ENCODE measurements around the gene BCLAF3. TPM values are rescaled to one million over a fixed set of nuclear protein-coding genes. Genes with fewer than 3 reads are reported as not detected.

Gene BCLAF3
- total RNA-seq = 7.7 and 7.8 TPM in 2 replicates

DNA sequence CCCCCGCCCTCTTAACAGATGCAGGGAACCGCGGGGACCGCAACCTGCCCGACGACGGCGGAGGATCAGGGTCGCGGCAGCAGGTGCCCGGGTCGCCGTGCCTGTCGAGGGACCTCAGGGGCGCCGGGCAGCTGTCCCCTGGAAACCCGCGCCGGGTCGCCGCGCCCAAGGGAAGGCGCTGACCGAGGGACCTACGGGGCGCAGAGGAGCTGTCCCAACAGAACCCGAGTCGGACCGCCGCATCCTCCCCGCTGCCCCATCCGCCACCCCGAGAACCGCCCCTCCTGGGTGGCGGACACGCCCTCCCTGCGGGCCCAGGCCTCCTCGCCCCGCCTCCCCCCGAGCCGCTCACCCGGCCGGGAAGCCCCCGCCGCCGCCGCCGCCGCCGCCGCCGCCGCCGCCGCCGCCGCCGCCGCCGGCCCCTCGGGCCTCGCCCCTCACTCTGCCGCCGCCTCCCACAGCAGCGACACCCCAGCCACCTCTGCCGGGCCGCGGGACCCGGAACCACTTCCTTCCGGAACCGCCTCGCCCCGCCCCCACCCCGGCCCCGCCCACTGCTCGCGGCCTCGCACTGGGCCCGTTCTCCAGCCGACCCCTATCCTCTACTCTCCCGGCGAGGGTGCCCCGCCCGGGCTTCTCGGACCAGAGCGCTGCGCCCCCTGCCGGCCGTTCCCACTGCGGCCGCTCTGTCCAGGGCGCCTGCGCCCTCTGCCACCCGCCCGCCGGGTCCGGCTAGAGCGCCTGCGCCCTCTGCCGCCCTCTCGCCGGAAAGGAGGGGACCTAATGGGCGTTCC, at the start of gene BCLAF3:
TSS of gene BCLAF3 (minus strand) at position 506 of the 794 bp plus-strand sequence. CDS start 20,797 bp downstream, outside the sequence.
- intact Hi-C loops (cut with micrococcal nuclease) = loop anchor here (1.0 to 10.0 kb wide), 6 partner anchors 86 to 1008 kb away; partner anchors contain the start of genes EIF1AX, PHKA2 and RPS6KA3

DNA sequence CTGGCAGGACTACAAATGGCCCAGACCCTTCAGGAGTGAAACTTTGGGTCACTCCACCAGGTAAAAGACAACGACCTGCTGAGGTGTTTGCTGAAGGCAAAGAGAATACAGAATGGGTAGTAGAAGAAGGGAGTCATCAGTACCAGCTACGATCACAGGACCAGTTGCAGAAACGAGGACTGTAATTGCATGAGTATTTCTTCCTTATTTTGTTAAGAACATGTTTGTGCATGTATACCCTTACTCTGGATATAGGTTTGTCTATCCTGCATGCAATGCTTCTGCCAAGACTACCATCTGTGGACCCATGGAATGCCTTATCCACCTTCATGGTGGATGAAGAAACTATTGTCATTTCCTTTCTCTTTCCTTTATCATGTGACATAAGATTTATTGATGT, 48.1 kb upstream of the BCLAF3 start:
- intact Hi-C loops (cut with micrococcal nuclease) = no loop called here

DNA sequence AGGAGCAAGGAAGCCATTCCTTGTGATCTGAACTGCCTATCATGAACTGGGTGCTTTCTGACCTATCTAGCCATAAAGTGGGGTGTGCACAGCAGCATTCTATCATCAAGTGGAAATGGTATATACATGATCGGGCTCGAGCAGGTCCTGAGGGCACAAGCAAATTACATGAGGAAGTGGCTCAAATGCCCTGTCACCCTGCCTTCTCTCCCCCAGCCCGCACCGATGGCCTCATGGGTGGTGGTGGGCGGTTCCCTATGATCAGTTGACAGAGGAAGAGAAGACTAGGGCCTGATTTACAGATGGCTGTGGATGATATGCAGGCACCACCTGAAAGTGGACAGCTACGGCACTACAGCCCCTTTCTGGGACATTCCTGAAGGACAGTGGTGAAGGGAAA, 46.3 kb upstream of the BCLAF3 start:
- intact Hi-C loops (cut with micrococcal nuclease) = no loop called here

DNA sequence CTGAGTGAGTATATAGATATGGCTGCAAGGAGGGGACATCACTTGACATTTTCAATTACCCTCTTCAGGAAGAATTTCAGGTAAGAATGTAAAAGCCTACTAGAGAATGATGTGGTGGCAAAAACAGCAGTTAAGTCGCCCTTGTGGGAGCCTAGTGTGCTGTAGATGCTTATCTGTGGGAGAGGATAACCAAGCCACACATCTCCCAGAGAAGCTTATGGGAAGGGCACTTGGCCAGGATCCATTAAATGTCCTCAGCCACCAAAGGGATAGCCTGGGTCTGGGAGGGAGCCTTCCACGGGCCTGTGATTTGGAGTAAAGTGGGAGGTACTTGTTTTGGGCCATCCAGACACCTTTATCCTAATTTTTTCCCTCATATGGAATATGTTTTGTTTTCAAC, 41.3 kb upstream of the BCLAF3 start:
- intact Hi-C loops (cut with micrococcal nuclease) = no loop called here

DNA sequence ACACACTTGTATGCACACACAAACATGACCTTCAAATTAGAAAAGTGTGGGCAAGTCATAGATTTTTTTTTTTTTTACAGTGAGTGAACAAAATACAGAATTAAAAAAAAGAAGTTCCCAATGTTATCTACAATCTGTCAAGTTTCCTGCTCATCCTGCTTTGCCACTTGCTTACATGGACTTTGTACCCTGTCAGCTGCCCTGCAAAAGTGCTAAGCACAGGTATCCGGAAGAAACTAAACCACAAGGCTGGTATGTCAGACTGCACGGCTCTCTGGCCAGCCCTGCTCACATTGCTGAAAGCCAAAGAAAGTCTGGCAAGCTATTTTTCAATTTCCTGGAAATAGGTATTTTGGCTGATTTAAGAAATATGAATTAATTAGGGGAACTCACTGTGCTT, 38.9 kb upstream of the BCLAF3 start:
- intact Hi-C loops (cut with micrococcal nuclease) = no loop called here

DNA sequence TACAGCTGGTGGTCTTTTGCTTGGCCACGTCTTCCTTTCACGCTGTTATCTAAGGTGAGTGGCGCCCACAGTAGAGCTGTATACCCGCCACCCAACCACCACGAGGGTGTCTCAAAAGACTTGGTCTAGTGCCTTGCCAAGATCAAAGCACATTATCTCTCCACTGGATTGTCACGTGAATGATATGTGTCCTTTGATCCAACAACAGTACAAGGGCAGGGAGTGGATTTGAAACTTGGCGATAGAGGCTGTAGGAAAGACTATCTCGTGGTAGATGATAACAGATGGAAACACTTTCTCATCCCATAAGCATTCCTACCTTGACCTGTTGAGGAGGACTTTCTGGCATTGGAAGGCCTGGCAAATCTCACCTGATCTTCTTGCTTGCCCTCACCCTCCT, 37.7 kb upstream of the BCLAF3 start:
- intact Hi-C loops (cut with micrococcal nuclease) = no loop called here

DNA sequence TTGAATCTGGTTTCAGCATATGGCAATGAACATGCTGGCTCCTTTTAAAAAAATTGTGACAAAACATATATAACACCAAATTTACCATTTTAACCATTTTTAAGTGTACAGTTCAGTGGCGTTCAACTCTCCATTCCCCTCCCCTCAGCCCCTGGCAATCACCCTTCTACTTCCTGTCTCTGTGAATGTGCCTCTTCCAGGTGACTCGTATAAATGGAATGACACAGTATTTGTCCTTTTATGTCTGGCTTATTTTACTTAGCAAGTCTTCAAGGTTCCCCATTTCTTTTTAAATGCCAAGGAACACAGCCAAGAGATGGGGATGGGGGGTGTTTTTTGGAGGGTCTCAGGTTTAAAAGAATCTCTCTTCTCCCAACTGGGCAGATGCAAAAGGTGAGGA, 35.4 kb upstream of the BCLAF3 start:
- intact Hi-C loops (cut with micrococcal nuclease) = no loop called here

DNA sequence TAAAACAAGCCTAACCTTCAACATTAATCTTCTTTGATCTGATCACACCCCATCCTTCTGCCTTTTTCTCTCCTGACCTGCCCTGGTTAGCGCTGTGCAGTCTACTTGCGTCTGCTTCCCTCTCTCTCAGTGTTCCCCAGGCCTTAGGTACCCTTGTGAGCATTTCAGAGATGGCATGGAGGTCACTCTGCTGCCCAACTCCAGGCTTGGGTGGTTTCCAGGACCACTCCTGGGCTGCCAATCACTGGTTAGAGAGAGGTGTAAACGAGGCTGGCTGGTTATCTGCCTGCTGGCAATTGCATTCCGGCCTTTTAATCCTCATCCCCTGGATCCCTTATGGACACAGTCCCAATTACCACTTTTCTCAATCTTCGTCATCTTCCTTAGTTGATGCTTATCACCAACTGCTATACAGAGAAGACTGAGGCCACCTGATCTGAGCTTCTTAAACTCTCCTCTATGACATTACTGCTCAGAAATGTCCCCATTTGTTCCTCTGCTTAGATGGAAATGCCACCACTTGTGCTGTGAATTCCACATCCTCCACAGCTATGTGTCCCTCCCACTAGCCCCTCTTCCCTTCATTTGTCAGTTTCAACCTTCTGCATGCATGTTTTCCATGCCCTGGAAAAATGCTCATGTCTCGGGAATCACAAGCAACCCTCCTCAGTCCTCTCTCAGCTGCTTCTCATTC, 29.0 kb upstream of the BCLAF3 start:
- intact Hi-C loops (cut with micrococcal nuclease) = no loop called here

DNA sequence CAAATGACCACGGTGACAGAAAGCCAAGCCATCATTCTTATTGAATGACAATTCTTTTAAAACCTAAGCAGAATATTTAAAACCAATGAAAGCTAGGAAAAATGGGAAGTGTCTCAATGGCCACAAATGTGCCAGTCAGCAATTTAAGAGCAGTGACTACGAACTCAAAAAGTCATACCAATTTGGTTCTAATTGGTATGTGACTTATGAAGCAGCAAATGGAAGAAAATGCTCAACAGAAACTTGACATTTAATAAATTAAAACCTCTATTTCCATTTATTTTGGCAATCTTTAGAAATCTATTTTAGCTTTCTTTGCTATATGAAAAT, 25.7 kb upstream of the BCLAF3 start:
- intact Hi-C loops (cut with micrococcal nuclease) = no loop called here

DNA sequence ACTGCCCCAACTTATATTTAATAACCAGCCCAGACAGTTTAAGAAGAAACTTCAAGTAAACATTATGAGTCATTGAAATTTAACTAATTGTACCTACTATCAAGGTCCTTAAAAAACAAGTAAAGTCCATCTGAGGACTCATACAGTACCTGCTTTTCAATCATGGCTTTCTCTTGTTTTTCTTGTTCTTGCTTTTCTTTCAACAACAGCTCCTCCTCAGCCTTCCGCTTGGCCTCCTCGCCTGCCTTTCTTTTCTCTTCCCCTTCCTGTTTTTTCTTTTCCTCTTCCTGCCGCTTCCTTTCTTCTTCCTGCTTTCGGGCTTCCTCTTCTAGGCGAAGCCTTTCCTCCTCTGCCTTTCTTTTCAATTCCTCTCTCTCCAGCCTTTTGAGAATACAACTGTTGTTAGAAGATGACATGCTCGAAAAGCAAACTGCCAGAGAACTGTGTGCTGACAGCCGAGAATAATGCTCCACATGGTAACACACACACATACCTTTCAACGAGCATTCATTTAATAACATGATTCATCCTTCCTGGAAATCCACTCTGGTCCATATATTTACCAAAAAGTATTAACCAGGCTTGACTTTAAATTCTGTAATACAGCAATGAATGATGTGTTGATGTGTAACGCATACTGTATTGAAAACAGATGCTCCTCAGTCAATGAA, 25.2 kb upstream of the BCLAF3 start:
- intact Hi-C loops (cut with micrococcal nuclease) = no loop called here

DNA sequence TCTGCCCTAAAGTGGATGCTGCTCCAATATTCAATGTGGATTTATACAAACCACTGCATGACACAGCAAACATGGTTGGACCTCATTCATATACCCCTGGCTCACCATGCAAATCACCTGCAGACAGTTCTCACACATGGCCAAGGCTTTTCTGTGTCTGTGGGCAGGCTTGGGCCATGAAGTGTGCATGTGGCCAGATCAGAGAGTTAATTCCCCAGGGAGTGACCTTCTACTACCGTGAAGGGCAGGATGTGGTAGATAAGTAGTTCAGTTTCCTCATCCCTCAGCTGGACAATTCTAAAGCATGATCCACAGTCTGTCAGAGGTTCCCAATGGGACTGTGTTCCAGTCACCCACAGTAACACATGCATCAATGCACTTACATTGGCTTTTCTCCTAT, 24.6 kb upstream of the BCLAF3 start:
- intact Hi-C loops (cut with micrococcal nuclease) = no loop called here

DNA sequence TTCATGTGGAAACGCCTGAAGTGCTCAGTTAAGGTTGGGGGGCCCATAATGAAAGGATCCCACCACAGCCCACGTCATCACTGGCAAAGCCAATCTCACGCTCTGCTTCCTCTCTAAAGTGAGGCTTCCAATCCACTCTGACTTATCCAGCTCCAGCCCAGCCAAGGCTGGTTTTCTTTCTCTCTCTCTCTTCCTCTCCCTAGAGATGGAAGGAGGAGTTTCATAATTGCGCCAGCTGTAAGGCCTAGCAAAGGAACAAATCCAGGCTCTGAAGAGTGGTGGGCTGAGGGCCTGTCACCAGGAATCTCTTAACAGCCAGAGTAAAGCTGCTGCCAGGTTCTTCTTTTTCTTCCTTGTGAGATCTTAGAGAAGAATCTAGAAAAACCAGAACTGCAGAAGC, 20.7 kb upstream of the BCLAF3 start:
- intact Hi-C loops (cut with micrococcal nuclease) = no loop called here

DNA sequence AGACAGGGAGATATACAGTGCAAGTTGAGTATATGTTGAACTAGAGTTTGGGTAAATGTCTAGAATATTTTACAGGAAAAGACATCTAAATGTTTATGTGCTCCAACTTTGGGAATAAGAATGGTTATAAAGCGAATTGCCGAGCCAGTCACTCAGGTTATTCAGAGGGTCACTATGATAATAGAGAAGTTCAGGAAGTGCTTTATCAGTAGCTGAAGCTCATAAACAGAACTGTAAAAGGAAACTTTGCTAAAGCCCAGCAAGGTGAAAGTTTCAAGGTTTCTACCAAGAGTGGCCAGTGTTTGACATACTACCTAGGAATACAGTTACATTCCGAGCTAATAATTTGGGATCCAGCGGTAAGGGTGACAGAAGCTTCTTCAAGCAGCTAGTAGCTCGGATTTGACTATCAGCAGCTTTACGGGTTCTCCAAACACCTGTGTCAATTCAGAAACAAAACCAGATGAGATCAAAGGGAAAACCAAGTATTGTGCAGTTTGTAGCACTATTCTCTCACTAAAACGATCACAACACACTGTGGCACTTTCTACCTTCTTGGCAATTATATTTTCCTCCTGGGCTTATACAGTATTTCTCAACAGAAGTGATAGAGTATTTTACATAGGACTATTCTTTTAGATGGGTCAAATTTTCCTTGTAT, 17.2 kb upstream of the BCLAF3 start:
- intact Hi-C loops (cut with micrococcal nuclease) = no loop called here

DNA sequence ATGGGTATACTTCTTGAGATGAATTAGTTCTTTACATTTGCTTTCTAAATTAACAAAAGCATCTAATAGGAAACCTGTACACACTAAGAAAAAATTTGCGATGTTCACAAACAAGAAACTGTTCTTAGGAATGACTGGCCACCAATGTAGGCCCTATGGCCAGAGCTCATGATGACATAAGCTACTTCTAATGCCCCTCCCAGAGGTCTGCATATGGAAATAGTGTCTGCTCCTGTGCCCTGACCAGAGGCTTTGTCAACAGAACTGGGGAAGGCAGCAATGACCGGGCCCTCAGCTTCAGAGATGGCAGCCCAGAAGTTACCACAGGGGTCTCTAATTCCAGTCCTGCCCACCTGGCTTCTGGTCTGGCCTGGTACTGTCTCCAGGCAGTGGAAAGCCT, 15.0 kb upstream of the BCLAF3 start:
- intact Hi-C loops (cut with micrococcal nuclease) = no loop called here

DNA sequence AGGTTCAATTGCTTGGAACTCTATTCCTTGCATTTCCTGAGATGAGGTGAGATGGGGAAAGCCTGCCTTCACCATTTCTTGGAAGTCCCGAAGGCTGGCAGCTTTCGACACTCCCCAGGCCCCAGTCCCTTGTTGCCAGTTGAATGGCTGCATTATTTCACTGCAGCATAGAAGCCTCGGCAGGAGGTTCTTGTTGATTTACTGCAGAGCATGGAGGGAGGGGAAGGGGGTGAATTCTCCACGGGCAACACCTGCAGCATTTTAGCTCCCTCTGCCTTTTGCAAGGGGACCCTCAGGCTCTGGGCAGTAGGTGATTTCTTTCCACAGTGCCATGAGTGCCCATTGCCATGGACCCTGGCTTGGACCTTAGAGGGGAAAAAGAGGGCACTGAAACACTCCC, 10.7 kb upstream of the BCLAF3 start:
- intact Hi-C loops (cut with micrococcal nuclease) = no loop called here

DNA sequence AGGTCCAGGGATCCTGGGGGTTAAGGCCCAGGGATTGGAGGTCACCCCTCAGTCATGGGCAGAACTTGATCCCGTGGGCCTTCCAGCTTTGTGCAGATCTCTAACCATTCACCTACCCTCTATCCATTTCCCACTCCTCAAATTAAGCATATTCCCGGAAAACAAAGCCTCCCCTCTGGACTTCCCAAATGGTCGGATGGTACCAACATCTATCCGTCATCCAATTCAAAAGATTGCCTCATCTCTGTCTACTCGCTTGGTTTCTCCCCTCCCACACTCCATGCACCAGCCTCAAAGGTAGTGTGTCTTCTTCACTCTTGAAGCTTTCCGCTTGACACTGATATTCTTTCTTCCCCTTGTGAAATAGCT, 473 bp upstream of the BCLAF3 start:
- intact Hi-C loops (cut with micrococcal nuclease) = loop anchor here (1.0 to 10.0 kb wide), 6 partner anchors 87 to 1009 kb away; partner anchors contain the start of genes EIF1AX, PHKA2 and RPS6KA3

DNA sequence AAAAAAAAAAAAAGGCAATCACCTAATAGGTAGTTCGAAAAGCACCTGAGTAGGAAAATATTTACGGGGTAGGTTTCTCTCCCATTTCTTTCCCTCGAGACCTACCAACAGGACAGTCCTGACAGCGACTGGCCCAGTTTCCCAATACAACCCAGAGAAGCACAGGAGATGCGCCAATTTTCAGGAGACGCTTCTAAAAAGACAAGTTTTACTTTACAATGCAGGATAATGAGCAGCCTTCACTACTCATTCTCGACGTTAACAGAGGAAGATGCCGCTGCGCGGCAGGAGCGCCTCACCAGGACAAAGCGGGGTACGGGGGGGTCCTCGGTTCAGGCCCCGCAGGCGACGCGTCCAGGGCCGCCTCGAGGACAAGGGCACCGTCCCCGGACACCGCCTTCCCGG, 708 bp downstream of the BCLAF3 start:
- intact Hi-C loops (cut with micrococcal nuclease) = loop anchor here (2.0 to 10.0 kb wide), 4 partner anchors 151 to 1008 kb away; partner anchors contain the start of genes EIF1AX, PHKA2 and RPS6KA3

DNA sequence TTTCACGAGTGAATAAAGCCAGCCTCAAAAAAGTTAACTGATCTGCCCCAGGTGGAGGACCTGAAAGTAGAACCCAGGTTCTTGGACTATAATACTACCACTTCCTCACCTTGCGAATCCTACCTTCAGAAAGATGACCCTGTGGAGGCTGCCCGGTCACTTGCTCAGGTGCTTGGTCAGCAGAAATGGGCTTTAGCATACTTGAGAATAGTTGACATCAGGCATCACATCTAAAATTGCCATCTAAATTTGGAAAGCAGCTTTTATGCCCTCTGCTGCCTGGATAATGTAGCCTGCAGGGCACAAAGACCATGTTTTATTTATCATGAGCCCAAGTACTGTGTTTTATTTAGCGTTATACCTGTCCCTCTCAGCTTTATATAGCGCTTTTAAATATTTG, 3.0 kb downstream of the BCLAF3 start:
- intact Hi-C loops (cut with micrococcal nuclease) = no loop called here

DNA sequence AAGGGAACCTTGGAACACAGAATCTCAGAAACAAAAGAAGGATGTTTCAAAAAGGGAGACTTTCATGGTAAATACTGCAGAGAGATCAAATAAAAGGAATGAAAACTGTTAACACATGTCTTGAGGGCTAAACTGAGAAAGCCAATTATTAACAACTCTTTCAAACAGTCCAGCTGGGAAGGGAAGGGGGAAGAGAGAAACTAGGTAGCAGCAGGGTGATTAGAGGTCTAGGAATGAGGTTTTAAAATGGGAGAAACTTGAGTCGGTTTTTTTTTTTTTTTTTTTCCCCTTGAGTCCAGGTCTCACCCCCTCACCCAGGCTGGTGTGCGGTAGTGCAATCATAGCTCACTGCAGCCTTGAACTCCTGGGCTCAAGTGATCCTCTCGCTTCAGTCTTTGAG, 4.3 kb downstream of the BCLAF3 start:
- intact Hi-C loops (cut with micrococcal nuclease) = no loop called here

DNA sequence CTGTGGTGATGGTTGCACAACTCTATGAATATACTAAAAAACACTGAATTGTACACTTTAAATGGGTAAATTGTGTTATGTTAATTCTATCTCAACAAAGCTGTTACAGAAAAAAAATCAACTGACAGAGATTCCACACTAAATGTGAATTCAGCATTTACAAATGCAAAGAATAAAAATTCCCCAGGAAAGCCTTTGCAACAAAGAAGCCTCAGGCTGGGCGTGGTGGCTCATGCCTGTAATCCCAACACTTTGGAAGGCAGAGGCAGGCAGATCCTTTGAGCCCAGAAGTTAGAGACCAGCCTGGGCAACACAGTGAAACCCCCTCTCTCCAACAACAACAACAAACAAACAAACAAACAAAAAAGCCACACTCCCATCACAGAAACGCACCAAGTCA, 8.9 kb downstream of the BCLAF3 start:
- intact Hi-C loops (cut with micrococcal nuclease) = no loop called here

DNA sequence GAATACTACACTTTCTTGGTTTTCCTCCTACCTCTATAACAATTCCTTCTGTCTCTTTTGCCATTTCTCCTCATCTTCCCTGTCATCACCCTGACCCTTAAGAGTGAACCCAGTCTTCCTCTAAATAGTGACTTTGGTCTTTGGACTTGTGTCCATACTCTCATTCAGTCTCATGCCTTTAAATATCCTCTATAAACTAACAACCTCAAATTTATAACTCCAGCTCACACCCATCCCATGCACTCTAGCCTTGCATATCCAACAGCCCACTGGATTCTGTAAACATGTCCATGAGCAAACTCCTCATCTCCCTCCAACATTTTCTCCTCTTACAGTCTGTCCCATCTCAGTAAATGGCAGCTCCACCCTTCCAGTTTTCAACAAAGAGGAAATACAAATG, 15.0 kb downstream of the BCLAF3 start:
- intact Hi-C loops (cut with micrococcal nuclease) = no loop called here

DNA sequence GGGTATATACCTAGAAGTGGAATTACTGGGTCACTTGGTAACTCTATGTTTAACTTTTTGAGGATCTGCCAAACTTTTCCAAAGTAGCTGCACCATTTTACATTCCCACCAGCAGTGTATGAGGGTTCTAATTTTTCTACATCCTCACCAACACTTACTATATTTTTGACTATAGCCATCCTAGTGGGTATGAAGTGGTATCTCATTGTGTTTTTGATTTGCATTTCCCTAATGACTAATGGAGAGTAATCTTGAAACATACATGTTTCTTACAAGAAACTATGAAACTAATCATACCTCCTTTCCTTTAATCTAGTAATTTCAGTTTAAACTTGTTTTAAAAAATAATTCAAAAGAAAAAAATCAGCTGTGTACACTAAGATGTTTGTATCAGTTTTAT, 17.9 kb downstream of the BCLAF3 start:
- intact Hi-C loops (cut with micrococcal nuclease) = no loop called here

Data from T-helper 2 cell treated with Interferon-gamma antibody and Interleukin-4, amounts not matched to agents 100 ng/mL and 5 ng/mL, for 36 hours (primary cell).